GM23338 (cell line): ENCODE data around the gene HPX. TPM values are rescaled to one million over a fixed set of nuclear protein-coding genes. Genes with fewer than 3 reads are reported as not detected.

Experiments
- ATAC-seq: fragments of 200-7000 bp; cut with Tn5 transposase; 3 replicates; pipeline ENCODE4 v1.9.1; 2020
- DNase-seq: peaks from one replicate; pipeline ENCODE4 v3.0.0-alpha.2; 2015; ENCODE audit warnings: low spot score
- H2AFZ ChIP-seq: fragments of 200-600 bp; sonication (generic); 2 replicates; pipeline ENCODE4 v1.8.0; 2016; ENCODE audit warnings: antibody characterized with exemption, mild to moderate bottlenecking, moderate library complexity
- H3F3A ChIP-seq: fragments of 200-600 bp; sonication (generic); replicated peaks from 2 replicates; pipeline ENCODE4 v1.8.0; 2017; ENCODE audit warnings: antibody characterized with exemption, mixed run types, low read depth
- H3K27ac ChIP-seq: fragments of 200-600 bp; sonication (generic); 2 replicates; pipeline ENCODE4 v1.6.1; 2016; ENCODE audit warnings: low read depth
- H3K27me3 ChIP-seq: fragments of 200-600 bp; sonication (generic); 2 replicates; pipeline ENCODE4 v1.8.0; 2016; ENCODE audit warnings: mild to moderate bottlenecking, mixed run types, moderate library complexity; ENCODE audit not compliant: insufficient read depth
- H3K36me3 ChIP-seq: fragments of 200-600 bp; sonication (generic); 2 replicates; pipeline ENCODE4 v1.8.0; 2016; ENCODE audit warnings: mild to moderate bottlenecking; ENCODE audit not compliant: insufficient read depth
- H3K4me1 ChIP-seq: fragments of 200-600 bp; sonication (generic); 2 replicates; pipeline ENCODE4 v1.8.0; 2016; ENCODE audit warnings: mild to moderate bottlenecking, moderate library complexity; ENCODE audit not compliant: insufficient read depth
- H3K4me2 ChIP-seq: fragments of 200-600 bp; sonication (generic); 2 replicates; pipeline ENCODE4 v1.7.1; 2017; ENCODE audit warnings: mixed run types
- H3K4me3 ChIP-seq: fragments of 200-600 bp; sonication (generic); 2 replicates; pipeline ENCODE4 v1.6.1; 2016; ENCODE audit warnings: mixed run types
- H3K79me2 ChIP-seq: fragments of 200-600 bp; sonication (generic); replicated peaks from 2 replicates; pipeline ENCODE4 v1.8.0; 2017; ENCODE audit warnings: mild to moderate bottlenecking; ENCODE audit not compliant: insufficient read depth
- H3K9me2 ChIP-seq: fragments of 200-600 bp; sonication (generic); 2 replicates; pipeline ENCODE4 v1.8.0; 2017; ENCODE audit not compliant: insufficient read depth
- H4K20me1 ChIP-seq: fragments of 200-600 bp; sonication (generic); replicated peaks from 2 replicates; pipeline ENCODE4 v1.8.0; 2017; ENCODE audit warnings: mild to moderate bottlenecking; ENCODE audit not compliant: insufficient read depth
- H3K27ac Mint-ChIP-seq: 2 replicates; pipeline ENCODE4 v1.8.0; 2020; ENCODE audit warnings: inconsistent platforms, mild to moderate bottlenecking, moderate library complexity, mixed read lengths
- H3K27me3 Mint-ChIP-seq: 3 replicates; pipeline ENCODE4 v1.8.0; 2022; ENCODE audit warnings: low read depth, mild to moderate bottlenecking, moderate library complexity, mixed read lengths, inconsistent platforms; ENCODE audit not compliant: insufficient read depth, poor library complexity
- H3K36me3 Mint-ChIP-seq: 3 replicates; pipeline ENCODE4 v1.8.0; 2021; ENCODE audit warnings: low read depth, mild to moderate bottlenecking, inconsistent platforms, moderate library complexity, mixed read lengths
- H3K4me1 Mint-ChIP-seq: 3 replicates; pipeline ENCODE4 v1.8.0; 2020; ENCODE audit warnings: mild to moderate bottlenecking, inconsistent platforms, mixed read lengths
- H3K4me3 Mint-ChIP-seq: 3 replicates; pipeline ENCODE4 v1.8.0; 2021; ENCODE audit warnings: moderate library complexity, mild to moderate bottlenecking, inconsistent platforms, mixed read lengths
- H3K9me3 Mint-ChIP-seq: 3 replicates; pipeline ENCODE4 v1.8.0; 2020; ENCODE audit warnings: moderate library complexity, mild to moderate bottlenecking, inconsistent platforms, mixed read lengths
- CREB1 ChIP-seq: fragments of 250-450 bp; sonication (Bioruptor Pico); IDR thresholded peaks from 2 replicates; pipeline ENCODE4 v1.5.0; 2020; ENCODE audit warnings: low read depth, mild to moderate bottlenecking, moderate library complexity
- JUNB ChIP-seq: IDR thresholded peaks from one replicate; pipeline ENCODE4 v1.6.1; 2016; ENCODE audit warnings: antibody characterized with exemption; ENCODE audit not compliant: unreplicated experiment
- STAT1 ChIP-seq: IDR thresholded peaks from one replicate; pipeline ENCODE4 v1.6.1; 2016; ENCODE audit warnings: antibody characterized with exemption; ENCODE audit not compliant: unreplicated experiment
- ZNF114 ChIP-seq: fragments of 250-450 bp; sonication (Bioruptor Pico); IDR thresholded peaks from 2 replicates; pipeline ENCODE4 v1.5.0; 2020; ENCODE audit warnings: mild to moderate bottlenecking, moderate library complexity
- ZNF331 ChIP-seq: fragments of 250-450 bp; sonication (Bioruptor Pico); IDR thresholded peaks from 2 replicates; pipeline ENCODE4 v1.5.0; 2020; ENCODE audit warnings: low read depth, mild to moderate bottlenecking, moderate library complexity
- polyA plus RNA-seq: library from polyadenylated mRNA; unstranded; fragments of >200 nt; fragmentation: Nextera tagmentation; extraction: Ambion mirVana; gene quantifications from 2 replicates; pipeline ENCODE4 v1.2.1, GENCODE V29; 2016
- total RNA-seq: library from RNA; depleted of rRNA; stranded (reverse); fragments of >200 nt; shearing (Covaris generic); gene quantifications from 2 replicates; pipeline ENCODE4 v1.2.3, GENCODE V29; 2014
- TF ChIP-seq, protein P1 (sequence below): IDR thresholded peaks from one replicate; pipeline ENCODE4 v1.6.1; 2018; ENCODE audit warnings: antibody characterized with exemption; ENCODE audit not compliant: unreplicated experiment
- TF ChIP-seq, protein P2 (sequence below): fragments of 250-450 bp; sonication (Bioruptor Pico); IDR thresholded peaks from 2 replicates; pipeline ENCODE4 v1.5.0; 2020; ENCODE audit warnings: mild to moderate bottlenecking, moderate library complexity

HPX gene
- total and polyA plus RNA-seq, 2 experiments from 2014 or later: 0.47 to 0.63 TPM

DNA sequence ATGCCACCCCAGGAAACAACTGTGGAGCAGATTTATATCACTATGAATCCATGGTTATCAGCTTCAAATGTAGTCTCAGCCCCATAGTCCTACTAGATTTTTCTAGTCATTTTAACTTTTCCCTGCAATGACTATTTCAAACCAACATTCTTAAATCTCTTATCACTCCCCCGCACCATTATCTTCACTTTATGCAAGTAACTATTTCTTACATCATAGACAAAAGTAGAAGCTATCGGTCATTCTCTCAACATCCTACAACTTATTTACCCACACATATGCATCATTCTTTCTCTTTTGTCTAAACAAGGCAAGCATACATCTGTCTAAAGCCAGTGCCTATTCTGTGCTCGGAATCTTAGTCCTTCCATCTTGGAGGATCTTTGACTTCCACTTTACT, 44.9 kb upstream of the HPX start:
- H3K27ac Mint-ChIP-seq: no peak overlapping the region

More for the DNA sequence above, 44.9 kb upstream of the HPX start:
- Histone ChIP-seq H3K4me2 (no peak overlapping the region), H3K27me3 (no peaks in the 10 kb centered on the region), H4K20me1 (peaks cover 14% of the 10 kb centered on the region; the same call in 1 of the 2 replicates), H2AFZ (no peak overlapping the region), H3K4me3 (no peak overlapping the region), H3F3A (peaks cover 11% of the 10 kb centered on the region; the same call in 1 of the 2 replicates), H3K27ac (no peak overlapping the region), H3K9me2 (no peaks in the 10 kb centered on the region), H3K4me1 (0 out of 2 replicates have a peak, but pooled peaks cover 6% of the 10 kb centered on the region), H3K79me2 (peaks cover 35% of the 10 kb centered on the region), H3K36me3 (peaks cover 36% of the 10 kb centered on the region)
- ATAC-seq (no peak), DNase-seq (no peak)
- no peaks in the 10 kb centered on the region; the same call in 2 of the 3 replicates for H3K9me3 Mint-ChIP-seq
- H3K4me1 Mint-ChIP-seq: peaks cover 5% of the 10 kb centered on the region; the same call in 2 of the 3 replicates
- no peak for TF ChIP-seq ZNF331 (CRISPR knock-in tag)
- TF ChIP-seq STAT1: no peak
- no peak for TF ChIP-seq CREB1 (CRISPR knock-in tag)
- TF ChIP-seq, protein P1, sequence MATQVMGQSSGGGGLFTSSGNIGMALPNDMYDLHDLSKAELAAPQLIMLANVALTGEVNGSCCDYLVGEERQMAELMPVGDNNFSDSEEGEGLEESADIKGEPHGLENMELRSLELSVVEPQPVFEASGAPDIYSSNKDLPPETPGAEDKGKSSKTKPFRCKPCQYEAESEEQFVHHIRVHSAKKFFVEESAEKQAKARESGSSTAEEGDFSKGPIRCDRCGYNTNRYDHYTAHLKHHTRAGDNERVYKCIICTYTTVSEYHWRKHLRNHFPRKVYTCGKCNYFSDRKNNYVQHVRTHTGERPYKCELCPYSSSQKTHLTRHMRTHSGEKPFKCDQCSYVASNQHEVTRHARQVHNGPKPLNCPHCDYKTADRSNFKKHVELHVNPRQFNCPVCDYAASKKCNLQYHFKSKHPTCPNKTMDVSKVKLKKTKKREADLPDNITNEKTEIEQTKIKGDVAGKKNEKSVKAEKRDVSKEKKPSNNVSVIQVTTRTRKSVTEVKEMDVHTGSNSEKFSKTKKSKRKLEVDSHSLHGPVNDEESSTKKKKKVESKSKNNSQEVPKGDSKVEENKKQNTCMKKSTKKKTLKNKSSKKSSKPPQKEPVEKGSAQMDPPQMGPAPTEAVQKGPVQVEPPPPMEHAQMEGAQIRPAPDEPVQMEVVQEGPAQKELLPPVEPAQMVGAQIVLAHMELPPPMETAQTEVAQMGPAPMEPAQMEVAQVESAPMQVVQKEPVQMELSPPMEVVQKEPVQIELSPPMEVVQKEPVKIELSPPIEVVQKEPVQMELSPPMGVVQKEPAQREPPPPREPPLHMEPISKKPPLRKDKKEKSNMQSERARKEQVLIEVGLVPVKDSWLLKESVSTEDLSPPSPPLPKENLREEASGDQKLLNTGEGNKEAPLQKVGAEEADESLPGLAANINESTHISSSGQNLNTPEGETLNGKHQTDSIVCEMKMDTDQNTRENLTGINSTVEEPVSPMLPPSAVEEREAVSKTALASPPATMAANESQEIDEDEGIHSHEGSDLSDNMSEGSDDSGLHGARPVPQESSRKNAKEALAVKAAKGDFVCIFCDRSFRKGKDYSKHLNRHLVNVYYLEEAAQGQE: no peak
- TF ChIP-seq ZNF114: no peak
- TF ChIP-seq, protein P2, sequence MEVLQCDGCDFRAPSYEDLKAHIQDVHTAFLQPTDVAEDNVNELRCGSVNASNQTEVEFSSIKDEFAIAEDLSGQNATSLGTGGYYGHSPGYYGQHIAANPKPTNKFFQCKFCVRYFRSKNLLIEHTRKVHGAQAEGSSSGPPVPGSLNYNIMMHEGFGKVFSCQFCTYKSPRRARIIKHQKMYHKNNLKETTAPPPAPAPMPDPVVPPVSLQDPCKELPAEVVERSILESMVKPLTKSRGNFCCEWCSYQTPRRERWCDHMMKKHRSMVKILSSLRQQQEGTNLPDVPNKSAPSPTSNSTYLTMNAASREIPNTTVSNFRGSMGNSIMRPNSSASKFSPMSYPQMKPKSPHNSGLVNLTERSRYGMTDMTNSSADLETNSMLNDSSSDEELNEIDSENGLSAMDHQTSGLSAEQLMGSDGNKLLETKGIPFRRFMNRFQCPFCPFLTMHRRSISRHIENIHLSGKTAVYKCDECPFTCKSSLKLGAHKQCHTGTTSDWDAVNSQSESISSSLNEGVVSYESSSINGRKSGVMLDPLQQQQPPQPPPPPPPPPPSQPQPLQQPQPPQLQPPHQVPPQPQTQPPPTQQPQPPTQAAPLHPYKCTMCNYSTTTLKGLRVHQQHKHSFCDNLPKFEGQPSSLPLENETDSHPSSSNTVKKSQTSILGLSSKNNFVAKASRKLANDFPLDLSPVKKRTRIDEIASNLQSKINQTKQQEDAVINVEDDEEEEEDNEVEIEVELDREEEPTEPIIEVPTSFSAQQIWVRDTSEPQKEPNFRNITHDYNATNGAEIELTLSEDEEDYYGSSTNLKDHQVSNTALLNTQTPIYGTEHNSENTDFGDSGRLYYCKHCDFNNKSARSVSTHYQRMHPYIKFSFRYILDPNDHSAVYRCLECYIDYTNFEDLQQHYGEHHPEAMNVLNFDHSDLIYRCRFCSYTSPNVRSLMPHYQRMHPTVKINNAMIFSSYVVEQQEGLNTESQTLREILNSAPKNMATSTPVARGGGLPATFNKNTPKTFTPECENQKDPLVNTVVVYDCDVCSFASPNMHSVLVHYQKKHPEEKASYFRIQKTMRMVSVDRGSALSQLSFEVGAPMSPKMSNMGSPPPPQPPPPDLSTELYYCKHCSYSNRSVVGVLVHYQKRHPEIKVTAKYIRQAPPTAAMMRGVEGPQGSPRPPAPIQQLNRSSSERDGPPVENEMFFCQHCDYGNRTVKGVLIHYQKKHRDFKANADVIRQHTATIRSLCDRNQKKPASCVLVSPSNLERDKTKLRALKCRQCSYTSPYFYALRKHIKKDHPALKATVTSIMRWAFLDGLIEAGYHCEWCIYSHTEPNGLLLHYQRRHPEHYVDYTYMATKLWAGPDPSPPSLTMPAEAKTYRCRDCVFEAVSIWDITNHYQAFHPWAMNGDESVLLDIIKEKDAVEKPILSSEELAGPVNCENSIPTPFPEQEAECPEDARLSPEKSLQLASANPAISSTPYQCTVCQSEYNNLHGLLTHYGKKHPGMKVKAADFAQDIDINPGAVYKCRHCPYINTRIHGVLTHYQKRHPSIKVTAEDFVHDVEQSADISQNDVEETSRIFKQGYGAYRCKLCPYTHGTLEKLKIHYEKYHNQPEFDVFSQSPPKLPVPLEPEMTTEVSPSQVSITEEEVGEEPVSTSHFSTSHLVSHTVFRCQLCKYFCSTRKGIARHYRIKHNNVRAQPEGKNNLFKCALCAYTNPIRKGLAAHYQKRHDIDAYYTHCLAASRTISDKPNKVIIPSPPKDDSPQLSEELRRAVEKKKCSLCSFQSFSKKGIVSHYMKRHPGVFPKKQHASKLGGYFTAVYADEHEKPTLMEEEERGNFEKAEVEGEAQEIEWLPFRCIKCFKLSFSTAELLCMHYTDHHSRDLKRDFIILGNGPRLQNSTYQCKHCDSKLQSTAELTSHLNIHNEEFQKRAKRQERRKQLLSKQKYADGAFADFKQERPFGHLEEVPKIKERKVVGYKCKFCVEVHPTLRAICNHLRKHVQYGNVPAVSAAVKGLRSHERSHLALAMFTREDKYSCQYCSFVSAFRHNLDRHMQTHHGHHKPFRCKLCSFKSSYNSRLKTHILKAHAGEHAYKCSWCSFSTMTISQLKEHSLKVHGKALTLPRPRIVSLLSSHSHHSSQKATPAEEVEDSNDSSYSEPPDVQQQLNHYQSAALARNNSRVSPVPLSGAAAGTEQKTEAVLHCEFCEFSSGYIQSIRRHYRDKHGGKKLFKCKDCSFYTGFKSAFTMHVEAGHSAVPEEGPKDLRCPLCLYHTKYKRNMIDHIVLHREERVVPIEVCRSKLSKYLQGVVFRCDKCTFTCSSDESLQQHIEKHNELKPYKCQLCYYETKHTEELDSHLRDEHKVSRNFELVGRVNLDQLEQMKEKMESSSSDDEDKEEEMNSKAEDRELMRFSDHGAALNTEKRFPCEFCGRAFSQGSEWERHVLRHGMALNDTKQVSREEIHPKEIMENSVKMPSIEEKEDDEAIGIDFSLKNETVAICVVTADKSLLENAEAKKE (CRISPR knock-in tag): no peak
- TF ChIP-seq JUNB: no peak
- peaks cover 4% of the 10 kb centered on the region for H3K27me3 Mint-ChIP-seq
- H3K4me3 Mint-ChIP-seq: no peak overlapping the region
- H3K36me3 Mint-ChIP-seq: peaks cover 16% of the 10 kb centered on the region
